ENCODE results near the gene FBXO48.

DNA sequence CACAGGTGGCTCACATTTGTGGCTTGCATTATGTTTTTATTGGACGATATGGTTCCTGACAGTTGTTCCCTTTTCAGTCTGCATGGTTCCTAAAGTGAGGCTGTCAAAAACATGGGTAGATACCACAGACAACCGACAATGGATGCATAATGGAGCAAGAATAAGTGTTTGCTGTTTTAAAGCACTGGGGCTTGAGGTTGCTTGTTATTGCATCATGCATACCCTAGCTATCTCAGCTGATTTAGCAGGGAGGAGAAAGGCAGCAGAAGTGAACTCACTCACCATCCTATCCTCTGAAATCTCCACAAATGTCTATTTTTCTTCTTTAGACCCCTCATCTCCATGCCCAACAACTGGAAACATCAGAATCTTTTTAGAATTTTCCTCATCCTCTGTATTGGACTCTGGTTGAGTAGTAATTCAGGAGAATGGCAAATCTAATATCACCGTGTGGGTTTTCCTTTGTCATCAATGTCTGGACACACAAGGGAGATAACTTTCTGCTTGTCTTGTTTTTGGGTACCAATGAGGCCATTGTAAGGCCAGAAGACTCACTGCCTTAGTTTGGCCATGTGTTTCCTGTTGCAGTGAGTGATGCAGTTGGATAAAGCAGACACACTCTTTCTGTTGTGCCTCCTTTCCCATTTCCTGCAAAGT, 46.7 kb downstream of the FBXO48 start:
- no peak for TF ChIP-seq POLR2AphosphoS5 (IDR thresholded peaks at IDR 0.05; ENCODE audit: borderline replicate concordance, low read depth, low read length)
- no peak for TF ChIP-seq EZH2 (IDR thresholded peaks at IDR 0.05)
- no peak for TF ChIP-seq FOXP2 (optimal IDR thresholded peaks at IDR 0.05; ENCODE audit: control extremely low read depth, extremely low read length, insufficient read depth)
